Retina (tissue), 1 donor: ENCODE data around the gene FBXO17.
"Not testable (repeated sequence)": the region's sequence is repeated elsewhere in the genome, so short reads cannot be mapped to it uniquely, and the experiment has no call there.

Experiments used
- DNase-seq: peaks from one replicate; pipeline ENCODE4 v3.0.0-alpha.2; 2016

The FBXO17 gene

GRCh38 chr19:38979812-38980211 is 4.3 kb upstream of the FBXO17 start:
- DNase-seq = no peak

GRCh38 chr19:38978326-38978689 is 2.8 kb upstream of the FBXO17 start:
- no peak for DNase-seq

GRCh38 chr19:38977445-38978325 is 2.1 kb upstream of the FBXO17 start:
- DNase-seq = no peak

GRCh38 chr19:38975861-38976271 is 324 bp upstream of the FBXO17 start:
- DNase-seq = no peak

GRCh38 chr19:38974624-38975213 is 823 bp downstream of the FBXO17 start:
- no peak for DNase-seq

- DNase-seq = no peak
Observed at GRCh38 chr19:38971672-38972071, 3.9 kb downstream of the FBXO17 start.

- DNase-seq = no peak
Observed at GRCh38 chr19:38970664-38971532, 4.6 kb downstream of the FBXO17 start.

GRCh38 chr19:38966149-38966548 is 9.4 kb downstream of the FBXO17 start:
- DNase-seq = not testable (repeated sequence)

GRCh38 chr19:38964738-38965137 is 10.8 kb downstream of the FBXO17 start:
- no peak for DNase-seq

GRCh38 chr19:38959618-38960017 is 15.9 kb downstream of the FBXO17 start:
- DNase-seq = no peak

- DNase-seq = no peak
Observed at GRCh38 chr19:38958301-38958700, 17.2 kb downstream of the FBXO17 start.

GRCh38 chr19:38956264-38956663 is 19.3 kb downstream of the FBXO17 start:
- no peak for DNase-seq

GRCh38 chr19:38953677-38954076 is 21.9 kb downstream of the FBXO17 start:
- no peak for DNase-seq

GRCh38 chr19:38952395-38953165 is 23.0 kb downstream of the FBXO17 start:
- peak; percentile 32 for DNase-seq

GRCh38 chr19:38951187-38951586 is 24.4 kb downstream of the FBXO17 start:
- no peak for DNase-seq

- DNase-seq = peak; percentile 83
Observed at GRCh38 chr19:38949580-38950367, 25.8 kb downstream of the FBXO17 start.

GRCh38 chr19:38946229-38947010 is 29.1 kb downstream of the FBXO17 start:
- no peak for DNase-seq

- DNase-seq = no peak
Observed at GRCh38 chr19:38945562-38946228, 29.8 kb downstream of the FBXO17 start.

GRCh38 chr19:38944981-38945506 is 30.5 kb downstream of the FBXO17 start:
- DNase-seq = no peak
